WTC11 (cell line): ENCODE results near the gene SHTN1. TPM values are rescaled to one million over a fixed set of nuclear protein-coding genes. Genes with fewer than 3 reads are reported as not detected.

ENCODE experiments used
- ATAC-seq: fragments of 200-7000 bp; cut with Tn5 transposase; 2 replicates; pipeline ENCODE4 v1.10.0; 2021; ENCODE audit warnings: mild to moderate bottlenecking, moderate library complexity
- CTCF ChIA-PET: fragments of 300-600 bp; sonication (Branson Sonifier 250); formaldehyde crosslinking; loops from one replicate; lab custom pipeline; 2021; ENCODE audit warnings: antibody characterized with exemption; lab: Charles Lee
- POLR2A ChIA-PET: fragments of 350-600 bp; sonication (Branson Sonifier 250); formaldehyde crosslinking; loops from one replicate; lab custom pipeline; 2021; ENCODE audit warnings: antibody characterized with exemption; lab: Charles Lee
- DNase-seq: peaks from one replicate; pipeline ENCODE4 v3.0.0; 2021; ENCODE audit warnings: low spot score
- H3K27ac Mint-ChIP-seq: 2 replicates; pipeline ENCODE4 v1.8.0; 2021; ENCODE audit warnings: mixed read lengths
- H3K27me3 Mint-ChIP-seq: 2 replicates; pipeline ENCODE4 v1.8.0; 2021; ENCODE audit warnings: low read depth, mild to moderate bottlenecking, moderate library complexity, mixed read lengths
- H3K36me3 Mint-ChIP-seq: 2 replicates; pipeline ENCODE4 v1.8.0; 2021; ENCODE audit warnings: mixed read lengths
- H3K4me1 Mint-ChIP-seq: 2 replicates; pipeline ENCODE4 v1.8.0; 2022; ENCODE audit warnings: mixed read lengths
- H3K4me3 Mint-ChIP-seq: 2 replicates; pipeline ENCODE4 v1.8.0; 2021; ENCODE audit warnings: mild to moderate bottlenecking, moderate library complexity, mixed read lengths
- H3K9me3 Mint-ChIP-seq: 2 replicates; pipeline ENCODE4 v1.8.0; 2021; ENCODE audit warnings: mixed read lengths
- AR ChIP-seq: fragments of 250-450 bp; sonication (Bioruptor Pico); IDR thresholded peaks from 2 replicates; pipeline ENCODE4 v1.9.0; 2021; ENCODE audit warnings: mild to moderate bottlenecking
- ATF1 ChIP-seq: sonication (generic); formaldehyde crosslinking; IDR thresholded peaks from 2 replicates; pipeline ENCODE4 v1.8.1; 2023; ENCODE audit warnings: mild to moderate bottlenecking, moderate library complexity, missing genetic modification reagents
- CTCF ChIP-seq: fragments of 200-600 bp; IDR thresholded peaks from 2 replicates; pipeline ENCODE4 v1.8.0; 2022; ENCODE audit warnings: antibody characterized with exemption
- ERG ChIP-seq: fragments of 250-450 bp; sonication (Bioruptor Pico); IDR thresholded peaks from 2 replicates; pipeline ENCODE4 v1.8.0; 2021; ENCODE audit warnings: mild to moderate bottlenecking
- FOXP4 ChIP-seq: sonication (generic); formaldehyde crosslinking; IDR thresholded peaks from 2 replicates; pipeline ENCODE4 v1.8.0; 2022; ENCODE audit warnings: mild to moderate bottlenecking, missing genetic modification reagents
- JAZF1 ChIP-seq: fragments of 250-450 bp; sonication (Bioruptor Pico); IDR thresholded peaks from 2 replicates; pipeline ENCODE4 v1.9.0; 2021; ENCODE audit warnings: moderate library complexity, mild to moderate bottlenecking, inconsistent platforms
- MLX ChIP-seq: sonication (generic); formaldehyde crosslinking; IDR thresholded peaks from 2 replicates; pipeline ENCODE4 v1.8.1; 2023; ENCODE audit warnings: mild to moderate bottlenecking, missing genetic modification reagents, moderate library complexity
- NR3C1 ChIP-seq: sonication (generic); formaldehyde crosslinking; conservative IDR thresholded peaks from 2 replicates; pipeline ENCODE4 v1.8.1; 2023; ENCODE audit warnings: low read depth, mild to moderate bottlenecking, missing genetic modification reagents
- SMAD3 ChIP-seq: sonication (generic); formaldehyde crosslinking; IDR thresholded peaks from 2 replicates; pipeline ENCODE4 v1.8.0; 2022; ENCODE audit warnings: missing genetic modification reagents, mild to moderate bottlenecking, borderline replicate concordance
- SMAD4 ChIP-seq: sonication (generic); formaldehyde crosslinking; IDR thresholded peaks from 2 replicates; pipeline ENCODE4 v1.8.0; 2022; ENCODE audit warnings: mild to moderate bottlenecking, missing genetic modification reagents
- TEAD1 ChIP-seq: sonication (generic); formaldehyde crosslinking; IDR thresholded peaks from 2 replicates; pipeline ENCODE4 v1.8.0; 2022; ENCODE audit warnings: mild to moderate bottlenecking, missing genetic modification reagents
- ZBTB21 ChIP-seq: sonication (generic); formaldehyde crosslinking; IDR thresholded peaks from 2 replicates; pipeline ENCODE4 v1.8.1; 2023; ENCODE audit warnings: mild to moderate bottlenecking, missing genetic modification reagents, borderline replicate concordance
- ZNF121 ChIP-seq: sonication (generic); formaldehyde crosslinking; IDR thresholded peaks from 2 replicates; pipeline ENCODE4 v1.8.0; 2023; ENCODE audit warnings: missing genetic modification reagents
- ZNF219 ChIP-seq: sonication (generic); formaldehyde crosslinking; IDR thresholded peaks from 2 replicates; pipeline ENCODE4 v1.8.0; 2023; ENCODE audit warnings: missing genetic modification reagents, mild to moderate bottlenecking, borderline replicate concordance
- total RNA-seq: library from RNA; stranded (reverse); gene quantifications from 3 replicates; pipeline ENCODE4 v1.2.3, GENCODE V29; 2021
- TF ChIP-seq, protein P1 (sequence below): sonication (generic); formaldehyde crosslinking; IDR thresholded peaks from 2 replicates; pipeline ENCODE4 v1.8.0; 2023; ENCODE audit warnings: missing genetic modification reagents, mild to moderate bottlenecking, borderline replicate concordance
- TF ChIP-seq, protein P2 (sequence below): fragments of 250-450 bp; sonication (Bioruptor Pico); IDR thresholded peaks from 2 replicates; pipeline ENCODE4 v1.9.0; 2021; ENCODE audit warnings: moderate library complexity, mild to moderate bottlenecking, inconsistent platforms, borderline replicate concordance
- TF ChIP-seq, protein P3 (sequence below): sonication (generic); formaldehyde crosslinking; IDR thresholded peaks from 2 replicates; pipeline ENCODE4 v1.8.1; 2023; ENCODE audit warnings: mild to moderate bottlenecking, missing genetic modification reagents, moderate library complexity

The SHTN1 gene
- total RNA-seq, 1 experiment from 2014 or later = 11.0 TPM

GRCh38 chr10:116978901-116979300, 26.1 kb downstream of the SHTN1 start:
- Mint-ChIP-seq H3K27me3 (no peaks in the 10 kb centered on the region), H3K9me3 (no peaks in the 10 kb centered on the region), H3K27ac (peak overlapping the region; percentile 29; the same call in 1 of the 2 replicates), H3K4me1 (peaks cover 22% of the 10 kb centered on the region), H3K36me3 (no peaks in the 10 kb centered on the region), H3K4me3 (no peak overlapping the region)
- DNase-seq (no peak), ATAC-seq (no peak; the same call in none of the 2 replicates)
- ChIA-PET CTCF (interaction anchor here (1.0 kb wide), 1 partner anchor 152 kb away, joined by 3 read pairs; no protein-coding TSS in a partner anchor), POLR2A (no interaction called here)
- no peak for TF ChIP-seq ZNF219
- TF ChIP-seq, protein P1, sequence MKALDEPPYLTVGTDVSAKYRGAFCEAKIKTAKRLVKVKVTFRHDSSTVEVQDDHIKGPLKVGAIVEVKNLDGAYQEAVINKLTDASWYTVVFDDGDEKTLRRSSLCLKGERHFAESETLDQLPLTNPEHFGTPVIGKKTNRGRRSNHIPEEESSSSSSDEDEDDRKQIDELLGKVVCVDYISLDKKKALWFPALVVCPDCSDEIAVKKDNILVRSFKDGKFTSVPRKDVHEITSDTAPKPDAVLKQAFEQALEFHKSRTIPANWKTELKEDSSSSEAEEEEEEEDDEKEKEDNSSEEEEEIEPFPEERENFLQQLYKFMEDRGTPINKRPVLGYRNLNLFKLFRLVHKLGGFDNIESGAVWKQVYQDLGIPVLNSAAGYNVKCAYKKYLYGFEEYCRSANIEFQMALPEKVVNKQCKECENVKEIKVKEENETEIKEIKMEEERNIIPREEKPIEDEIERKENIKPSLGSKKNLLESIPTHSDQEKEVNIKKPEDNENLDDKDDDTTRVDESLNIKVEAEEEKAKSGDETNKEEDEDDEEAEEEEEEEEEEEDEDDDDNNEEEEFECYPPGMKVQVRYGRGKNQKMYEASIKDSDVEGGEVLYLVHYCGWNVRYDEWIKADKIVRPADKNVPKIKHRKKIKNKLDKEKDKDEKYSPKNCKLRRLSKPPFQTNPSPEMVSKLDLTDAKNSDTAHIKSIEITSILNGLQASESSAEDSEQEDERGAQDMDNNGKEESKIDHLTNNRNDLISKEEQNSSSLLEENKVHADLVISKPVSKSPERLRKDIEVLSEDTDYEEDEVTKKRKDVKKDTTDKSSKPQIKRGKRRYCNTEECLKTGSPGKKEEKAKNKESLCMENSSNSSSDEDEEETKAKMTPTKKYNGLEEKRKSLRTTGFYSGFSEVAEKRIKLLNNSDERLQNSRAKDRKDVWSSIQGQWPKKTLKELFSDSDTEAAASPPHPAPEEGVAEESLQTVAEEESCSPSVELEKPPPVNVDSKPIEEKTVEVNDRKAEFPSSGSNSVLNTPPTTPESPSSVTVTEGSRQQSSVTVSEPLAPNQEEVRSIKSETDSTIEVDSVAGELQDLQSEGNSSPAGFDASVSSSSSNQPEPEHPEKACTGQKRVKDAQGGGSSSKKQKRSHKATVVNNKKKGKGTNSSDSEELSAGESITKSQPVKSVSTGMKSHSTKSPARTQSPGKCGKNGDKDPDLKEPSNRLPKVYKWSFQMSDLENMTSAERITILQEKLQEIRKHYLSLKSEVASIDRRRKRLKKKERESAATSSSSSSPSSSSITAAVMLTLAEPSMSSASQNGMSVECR (CRISPR knock-in tag) = no peak
- no peak for TF ChIP-seq MLX
- TF ChIP-seq, protein P2, sequence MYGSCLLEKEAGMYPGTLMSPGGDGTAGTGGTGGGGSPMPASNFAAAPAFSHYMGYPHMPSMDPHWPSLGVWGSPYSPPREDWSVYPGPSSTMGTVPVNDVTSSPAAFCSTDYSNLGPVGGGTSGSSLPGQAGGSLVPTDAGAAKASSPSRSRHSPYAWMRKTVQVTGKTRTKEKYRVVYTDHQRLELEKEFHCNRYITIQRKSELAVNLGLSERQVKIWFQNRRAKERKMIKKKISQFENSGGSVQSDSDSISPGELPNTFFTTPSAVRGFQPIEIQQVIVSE (CRISPR knock-in tag) = no peak
- TF ChIP-seq TEAD1 = no peak
- no peak for TF ChIP-seq ERG (CRISPR knock-in tag)
- TF ChIP-seq NR3C1 (CRISPR knock-in tag) = no peak
- TF ChIP-seq ZNF121 (CRISPR knock-in tag) = no peak
- TF ChIP-seq, protein P3, sequence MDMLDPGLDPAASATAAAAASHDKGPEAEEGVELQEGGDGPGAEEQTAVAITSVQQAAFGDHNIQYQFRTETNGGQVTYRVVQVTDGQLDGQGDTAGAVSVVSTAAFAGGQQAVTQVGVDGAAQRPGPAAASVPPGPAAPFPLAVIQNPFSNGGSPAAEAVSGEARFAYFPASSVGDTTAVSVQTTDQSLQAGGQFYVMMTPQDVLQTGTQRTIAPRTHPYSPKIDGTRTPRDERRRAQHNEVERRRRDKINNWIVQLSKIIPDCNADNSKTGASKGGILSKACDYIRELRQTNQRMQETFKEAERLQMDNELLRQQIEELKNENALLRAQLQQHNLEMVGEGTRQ (CRISPR knock-in tag) = no peak
- TF ChIP-seq JAZF1 (CRISPR knock-in tag) = no peak
- no peak for TF ChIP-seq FOXP4
- TF ChIP-seq AR (CRISPR knock-in tag) = no peak
- no peak for TF ChIP-seq SMAD3 (CRISPR knock-in tag)
- no peak for TF ChIP-seq ZBTB21 (CRISPR knock-in tag)
- no peak for TF ChIP-seq ATF1
- TF ChIP-seq CTCF = no peak
- no peak for TF ChIP-seq SMAD4
